Lower lobe of right lung (tissue), 2 donors: Measurements from ENCODE around the gene RCAN3. TPM values are rescaled to one million over a fixed set of nuclear protein-coding genes. Genes with fewer than 3 reads are reported as not detected.
A peak's percentile ranks its signal among the peaks of the same experiment; 100 is the strongest.

Experiments used
- ATAC-seq, 2 donors: fragments of 200-7000 bp; cut with Tn5 transposase; one replicate each; pipeline ENCODE4 v1.9.1; 2020 to 2022; ENCODE audit warnings: mild to moderate bottlenecking in 2 of 2, moderate library complexity in 2 of 2
- DNase-seq: peaks from one replicate; pipeline ENCODE4 v3.0.0-alpha.2; 2020
- H3K27ac ChIP-seq: fragments of 200-600 bp; one replicate; pipeline ENCODE4 v1.8.0; 2022
- H3K27me3 ChIP-seq: fragments of 200-600 bp; one replicate; pipeline ENCODE4 v1.8.0; 2022; ENCODE audit warnings: low read depth
- H3K36me3 ChIP-seq: fragments of 200-600 bp; one replicate; pipeline ENCODE4 v1.8.0; 2022; ENCODE audit warnings: mild to moderate bottlenecking
- H3K4me1 ChIP-seq: fragments of 200-600 bp; one replicate; pipeline ENCODE4 v1.8.0; 2022
- H3K4me3 ChIP-seq: fragments of 200-600 bp; one replicate; pipeline ENCODE4 v1.8.0; 2022; ENCODE audit warnings: mild to moderate bottlenecking
- H3K9me3 ChIP-seq: fragments of 200-600 bp; one replicate; pipeline ENCODE4 v1.8.0; 2022
- intact Hi-C: fragments of 100-400 bp; cut with DNase I; formaldehyde crosslinking; loops from one replicate; pipeline ENCODE4 v1.11.0; 2022
- long read RNA-seq: library from polyadenylated mRNA; unstranded; transcript quantifications from one replicate; pipeline ENCODE4 v2.0.0, GENCODE V29; 2021
- total RNA-seq: library from RNA; stranded (reverse); fragmentation: NEBNext Ultra II Directional; extraction: Animal tissue kit (Norgen Biotek cat#: 25700); gene quantifications from one replicate; pipeline ENCODE4 v1.2.1, GENCODE V29; 2021
- TF ChIP-seq, protein P1 (sequence below): fragments of 200-600 bp; IDR thresholded peaks from one replicate; pipeline ENCODE4 v1.8.0; 2022; ENCODE audit warnings: antibody characterized with exemption, mild to moderate bottlenecking
- donor health status: DM: no; HTN: yes; CAD: no; lungs with severe emphysema.

RCAN3 gene
- 16.7 TPM for total RNA-seq
- long read RNA-seq, full-length matches to known transcripts: 4 of 16 reads
- long read RNA-seq, partial matches to known transcripts: 0 of 16 reads
- long read RNA-seq, other reads (novel, unspliced or antisense): 12 of 16 reads

- H3K4me1 ChIP-seq: peaks cover 24% of the 10 kb centered on the region
- peak within 1 kb of the TSS; percentile 92 for H3K27ac ChIP-seq
- intact Hi-C loops: no loop called here
These were observed at the start of gene RCAN3 for GRCh38 chr1:24502709-24503058. Gene RCAN3 (plus strand): TSS chr1:24502836. CDS start chr1:24514373, 11,537 bp downstream.

GRCh38 chr1:24452922-24453485 is 49.6 kb upstream of the RCAN3 start:
- H3K27me3 ChIP-seq: no peaks in the 10 kb centered on the region
- no peaks in the 10 kb centered on the region for H3K9me3 ChIP-seq
- ATAC-seq (no peak), DNase-seq (no peak)
- H3K36me3 ChIP-seq: peaks cover 88% of the 10 kb centered on the region
- no peak overlapping the region for H3K4me3 ChIP-seq
- intact Hi-C loops: no loop called here
- H3K4me1 ChIP-seq: no peaks in the 10 kb centered on the region
- H3K27ac ChIP-seq: no peak overlapping the region
- TF ChIP-seq, protein P1, sequence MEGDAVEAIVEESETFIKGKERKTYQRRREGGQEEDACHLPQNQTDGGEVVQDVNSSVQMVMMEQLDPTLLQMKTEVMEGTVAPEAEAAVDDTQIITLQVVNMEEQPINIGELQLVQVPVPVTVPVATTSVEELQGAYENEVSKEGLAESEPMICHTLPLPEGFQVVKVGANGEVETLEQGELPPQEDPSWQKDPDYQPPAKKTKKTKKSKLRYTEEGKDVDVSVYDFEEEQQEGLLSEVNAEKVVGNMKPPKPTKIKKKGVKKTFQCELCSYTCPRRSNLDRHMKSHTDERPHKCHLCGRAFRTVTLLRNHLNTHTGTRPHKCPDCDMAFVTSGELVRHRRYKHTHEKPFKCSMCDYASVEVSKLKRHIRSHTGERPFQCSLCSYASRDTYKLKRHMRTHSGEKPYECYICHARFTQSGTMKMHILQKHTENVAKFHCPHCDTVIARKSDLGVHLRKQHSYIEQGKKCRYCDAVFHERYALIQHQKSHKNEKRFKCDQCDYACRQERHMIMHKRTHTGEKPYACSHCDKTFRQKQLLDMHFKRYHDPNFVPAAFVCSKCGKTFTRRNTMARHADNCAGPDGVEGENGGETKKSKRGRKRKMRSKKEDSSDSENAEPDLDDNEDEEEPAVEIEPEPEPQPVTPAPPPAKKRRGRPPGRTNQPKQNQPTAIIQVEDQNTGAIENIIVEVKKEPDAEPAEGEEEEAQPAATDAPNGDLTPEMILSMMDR: no peak

More at GRCh38 chr1:24502709-24503058, at the start of gene RCAN3:
- peak within 1 kb of the TSS; percentile 76 for H3K4me3 ChIP-seq
- ATAC-seq (peak; percentile 98), DNase-seq (peak; percentile 93)
- no peaks in the 10 kb centered on the region for H3K9me3 ChIP-seq
- no peaks in the 10 kb centered on the region for H3K27me3 ChIP-seq
- TF ChIP-seq, protein P1: no peak
- H3K36me3 ChIP-seq: no peaks in the 10 kb centered on the region

DNA sequence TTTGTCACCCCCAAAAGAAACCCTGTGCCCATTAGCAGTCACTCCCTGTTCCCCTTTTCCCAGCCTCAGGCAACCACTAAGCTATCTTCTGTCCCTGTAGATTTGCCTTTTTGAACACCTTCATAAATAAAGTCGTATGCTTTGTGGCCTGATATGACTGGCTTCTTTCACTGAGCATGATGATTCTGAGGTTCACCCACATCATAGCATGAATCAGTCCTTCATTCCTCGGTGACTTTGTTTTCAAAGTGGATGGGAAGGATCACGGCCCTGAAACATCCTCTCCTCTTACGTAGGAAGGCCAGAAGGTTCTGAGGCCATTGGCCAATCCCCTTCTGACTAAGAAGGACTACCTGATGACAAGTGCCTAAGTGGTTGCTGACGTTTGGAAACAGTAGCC is 48.0 kb upstream of the RCAN3 start:
- peaks cover 87% of the 10 kb centered on the region for H3K36me3 ChIP-seq
- H3K27ac ChIP-seq: no peak overlapping the region
- H3K9me3 ChIP-seq: no peaks in the 10 kb centered on the region
- TF ChIP-seq, protein P1: no peak
- H3K4me1 ChIP-seq: no peaks in the 10 kb centered on the region
- intact Hi-C loops: no loop called here
- no peaks in the 10 kb centered on the region for H3K27me3 ChIP-seq
- H3K4me3 ChIP-seq: no peak overlapping the region
- no peak for DNase-seq
- ATAC-seq: no peak

- TF ChIP-seq, protein P1: no peak
- DNase-seq (no peak), ATAC-seq (no peak)
- Histone ChIP-seq H3K4me3 (no peak overlapping the region), H3K36me3 (peaks cover 87% of the 10 kb centered on the region), H3K9me3 (no peaks in the 10 kb centered on the region), H3K4me1 (no peaks in the 10 kb centered on the region), H3K27ac (no peak overlapping the region), H3K27me3 (no peaks in the 10 kb centered on the region)
- intact Hi-C loops: no loop called here
These were observed 47.4 kb upstream of the RCAN3 start for GRCh38 chr1:24455272-24455671.

DNA sequence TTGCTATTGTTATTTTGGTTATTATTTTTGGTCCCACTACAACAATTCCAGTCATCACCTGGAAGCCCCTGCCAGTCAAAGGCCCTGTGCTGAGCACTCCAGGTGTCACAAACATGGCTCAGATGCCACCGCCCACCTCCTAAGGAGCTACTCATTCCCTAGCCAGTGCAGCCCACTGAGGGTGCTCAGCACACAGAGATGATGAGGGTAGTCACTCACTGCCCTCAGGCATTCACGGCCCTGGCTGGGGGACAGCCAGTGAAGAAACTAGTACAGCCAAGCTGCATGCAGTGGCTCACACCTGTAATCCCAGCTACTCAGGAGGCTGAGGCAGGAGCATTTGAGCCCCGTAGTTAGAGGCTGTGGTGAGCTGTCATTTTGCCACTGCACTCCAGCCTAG is 44.8 kb upstream of the RCAN3 start:
- Histone ChIP-seq H3K36me3 (peaks cover 94% of the 10 kb centered on the region), H3K4me1 (no peaks in the 10 kb centered on the region), H3K9me3 (no peaks in the 10 kb centered on the region), H3K27me3 (no peaks in the 10 kb centered on the region), H3K4me3 (no peak overlapping the region), H3K27ac (no peak overlapping the region)
- intact Hi-C loops: no loop called here
- DNase-seq: no peak
- TF ChIP-seq, protein P1: no peak
- ATAC-seq: no peak
